ENCODE data around the gene DYNLL1. TPM values are rescaled to one million over a fixed set of nuclear protein-coding genes. Genes with fewer than 3 reads are reported as not detected.
"Not testable (repeated sequence)": the region's sequence is repeated elsewhere in the genome, so short reads cannot be mapped to it uniquely, and the experiment has no call there.

Gene DYNLL1
- total RNA-seq, 1 experiment from 2014 or later, result 340 TPM

DNA sequence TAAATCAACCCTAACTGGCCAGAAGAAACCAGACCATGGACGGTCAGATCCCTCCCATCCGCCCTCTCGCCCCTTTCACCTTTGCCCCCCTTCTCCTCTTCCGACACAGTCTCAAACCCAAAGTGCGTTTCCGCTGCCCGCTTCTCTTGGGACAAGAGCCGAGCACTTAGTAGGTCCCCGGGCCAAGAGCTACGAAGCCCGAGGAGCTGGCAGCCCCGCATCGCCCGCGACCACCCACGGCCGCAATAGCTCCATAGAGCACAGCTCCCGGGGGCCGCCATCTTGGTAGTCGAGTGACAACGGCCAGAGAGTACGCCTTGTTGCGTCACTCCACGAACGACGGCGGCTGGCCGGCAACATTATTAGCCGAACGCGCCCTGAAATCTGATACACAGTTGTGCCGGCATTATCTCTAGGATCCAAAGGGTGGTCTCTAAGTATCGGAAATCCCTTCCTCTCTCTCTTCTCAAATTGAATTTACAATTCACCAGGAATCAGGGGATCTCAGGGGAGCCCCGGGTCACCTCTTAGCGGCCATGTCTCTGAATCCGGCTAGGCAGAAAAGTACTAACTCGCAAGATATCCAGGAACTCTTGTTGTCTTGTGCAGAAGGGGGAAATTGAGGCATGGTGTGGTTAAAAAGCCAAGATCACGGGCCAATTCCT lies 33.1 kb downstream of the DYNLL1 start, which contains the start of gene COQ5:
Gene COQ5 (minus strand): TSS at position 298 of the 665 bp plus-strand sequence. CDS start 17 bp downstream, at position 281.
- intact Hi-C loops (cut with micrococcal nuclease; ENCODE audit: unreplicated experiment), result loop anchor here (2.0 kb wide), 1 partner anchor 34 kb away; no protein-coding TSS in a partner anchor
- POLR2A ChIA-PET (ENCODE audit: unreplicated experiment), result interaction anchor here (0.5 to 0.7 kb wide), 2 partner anchors 55 to 328 kb away, joined by 4 to 7 read pairs; partner anchors contain the start of gene RPLP0
- H3K9me3 ChIP-seq (ENCODE audit: insufficient read depth, low read depth), result no peaks in the 10 kb centered on the region
- no peaks in the 10 kb centered on the region for H3K27me3 ChIP-seq (ENCODE audit: insufficient read depth, low read depth)
- H3F3A ChIP-seq (ENCODE audit: insufficient read depth, low read depth), result peaks cover 40% of the 10 kb centered on the region
- peaks cover 5% of the 10 kb centered on the region for H3K79me2 ChIP-seq (ENCODE audit: low read depth)
- BruUV-seq (replicated peaks), result no TSS peak
- TF ChIP-seq CTCF (conservative IDR thresholded peaks at IDR 0.05), result no peak
- no peak for TF ChIP-seq EZH2 (IDR thresholded peaks at IDR 0.05; ENCODE audit: low read depth)
- peak within 1 kb of the TSS; percentile 98 for H2AFZ ChIP-seq
- H4K20me1 ChIP-seq (ENCODE audit: insufficient read depth), result no peaks in the 10 kb centered on the region
- peak within 1 kb of the TSS; percentile 80 for H3K4me3 ChIP-seq
- H3K4me2 ChIP-seq, result peak within 1 kb of the TSS; percentile 99
- CTCF ChIA-PET, result interaction anchor here (0.7 kb wide), 2 partner anchors 37 to 74 kb away, joined by 3 to 7 read pairs; no protein-coding TSS in a partner anchor
- peaks cover 24% of the 10 kb centered on the region for H3K4me1 ChIP-seq (replicated peaks; ENCODE audit: insufficient read depth)
- peak; percentile 50 to 77 for DNase-seq
- H3K9me2 ChIP-seq (ENCODE audit: insufficient read depth), result no peaks in the 10 kb centered on the region
- peak within 1 kb of the TSS; percentile 68 for H3K27ac ChIP-seq
- H3K36me3 ChIP-seq (ENCODE audit: low read depth), result no peaks in the 10 kb centered on the region

GRCh38 chr12:120529641-120530417 lies 33.9 kb downstream of the DYNLL1 start:
- peak; percentile 18 to 54 for DNase-seq
- no TSS peak for BruUV-seq (replicated peaks)
- peak overlapping the region; percentile 80 for H3K4me3 ChIP-seq
- no peaks in the 10 kb centered on the region for H3K9me3 ChIP-seq (ENCODE audit: insufficient read depth, low read depth)
- H2AFZ ChIP-seq, result peak overlapping the region; percentile 98
- peaks cover 12% of the 10 kb centered on the region for H3K79me2 ChIP-seq (ENCODE audit: low read depth)
- no peaks in the 10 kb centered on the region for H3K9me2 ChIP-seq (ENCODE audit: insufficient read depth)
- H3K4me2 ChIP-seq, result peak overlapping the region; percentile 99
- H3K36me3 ChIP-seq (ENCODE audit: low read depth), result no peaks in the 10 kb centered on the region
- TF ChIP-seq CTCF (conservative IDR thresholded peaks at IDR 0.05), result no peak
- TF ChIP-seq EZH2 (IDR thresholded peaks at IDR 0.05; ENCODE audit: low read depth), result no peak
- H3K27ac ChIP-seq, result peak overlapping the region; percentile 68
- intact Hi-C loops (cut with micrococcal nuclease; ENCODE audit: unreplicated experiment), result loop anchor here (2.0 kb wide), 1 partner anchor 35 kb away; no protein-coding TSS in a partner anchor
- POLR2A ChIA-PET (ENCODE audit: unreplicated experiment), result interaction anchor here (0.5 to 0.7 kb wide), 4 partner anchors 19 to 1143 kb away, joined by 3 to 5 read pairs (median 4); no protein-coding TSS in a partner anchor
- no peaks in the 10 kb centered on the region for H4K20me1 ChIP-seq (ENCODE audit: insufficient read depth)
- H3K27me3 ChIP-seq (ENCODE audit: insufficient read depth, low read depth), result no peaks in the 10 kb centered on the region
- peaks cover 24% of the 10 kb centered on the region for H3K4me1 ChIP-seq (replicated peaks; ENCODE audit: insufficient read depth)
- H3F3A ChIP-seq (ENCODE audit: insufficient read depth, low read depth), result peaks cover 40% of the 10 kb centered on the region
- CTCF ChIA-PET, result interaction anchor here (0.7 kb wide), 1 partner anchor 73 kb away, joined by 7 read pairs; no protein-coding TSS in a partner anchor

GRCh38 chr12:120530418-120530761 lies 34.5 kb downstream of the DYNLL1 start:
- H3K9me2 ChIP-seq (ENCODE audit: insufficient read depth); POLR2A ChIA-PET (ENCODE audit: unreplicated experiment); DNase-seq; CTCF ChIA-PET; intact Hi-C loops (cut with micrococcal nuclease; ENCODE audit: unreplicated experiment); H3K9me3 ChIP-seq (ENCODE audit: insufficient read depth, low read depth); BruUV-seq (replicated peaks); H4K20me1 ChIP-seq (ENCODE audit: insufficient read depth); H3K27me3 ChIP-seq (ENCODE audit: insufficient read depth, low read depth); H3K36me3 ChIP-seq (ENCODE audit: low read depth): not testable (repeated sequence)
- H3F3A ChIP-seq (ENCODE audit: insufficient read depth, low read depth), result peaks cover 44% of the 10 kb centered on the region
- peak overlapping the region; percentile 99 for H3K4me2 ChIP-seq
- H2AFZ ChIP-seq, result peak overlapping the region; percentile 98
- peaks cover 18% of the 10 kb centered on the region for H3K79me2 ChIP-seq (ENCODE audit: low read depth)
- peak overlapping the region; percentile 68 for H3K27ac ChIP-seq
- peaks cover 24% of the 10 kb centered on the region for H3K4me1 ChIP-seq (replicated peaks; ENCODE audit: insufficient read depth)
- peak overlapping the region; percentile 80 for H3K4me3 ChIP-seq

Measured in PC-9 (cell line).